ENCODE data around the gene CCNDBP1.
"Not testable (repeated sequence)": the region's sequence is repeated elsewhere in the genome, so short reads cannot be mapped to it uniquely, and the experiment has no call there.

- TF ChIP-seq POLR2A (IDR thresholded peaks at IDR 0.05); CTCF (IDR thresholded peaks at IDR 0.05 in 8 of 11, conservative IDR thresholded peaks at IDR 0.05 in 3 of 11); POLR2AphosphoS5 (IDR thresholded peaks at IDR 0.05): not testable (repeated sequence)
Measured at GRCh38 chr15:43177147-43177546, 8.1 kb upstream of the CCNDBP1 start.
